Rectal smooth muscle tissue (tissue), 1 donor: ENCODE measurements around the gene NUB1.

Experiments
- H3K27ac ChIP-seq: one replicate; pipeline ENCODE4 v1.7.0; 2013; ENCODE audit warnings: low read depth, low read length, inconsistent platforms
- H3K27me3 ChIP-seq: one replicate; pipeline ENCODE4 v1.7.0; 2013; ENCODE audit warnings: low read length; ENCODE audit not compliant: control insufficient read depth, insufficient read depth
- H3K36me3 ChIP-seq: one replicate; pipeline ENCODE4 v1.7.0; 2013; ENCODE audit warnings: low read length; ENCODE audit not compliant: control insufficient read depth, insufficient read depth
- H3K4me1 ChIP-seq: one replicate; pipeline ENCODE4 v1.7.0; 2013; ENCODE audit warnings: low read length; ENCODE audit not compliant: control insufficient read depth, insufficient read depth
- H3K4me3 ChIP-seq: one replicate; pipeline ENCODE4 v1.7.0; 2013; ENCODE audit warnings: low read length
- H3K9ac ChIP-seq: one replicate; pipeline ENCODE4 v1.7.0; 2013; ENCODE audit warnings: low read length

NUB1 gene

DNA sequence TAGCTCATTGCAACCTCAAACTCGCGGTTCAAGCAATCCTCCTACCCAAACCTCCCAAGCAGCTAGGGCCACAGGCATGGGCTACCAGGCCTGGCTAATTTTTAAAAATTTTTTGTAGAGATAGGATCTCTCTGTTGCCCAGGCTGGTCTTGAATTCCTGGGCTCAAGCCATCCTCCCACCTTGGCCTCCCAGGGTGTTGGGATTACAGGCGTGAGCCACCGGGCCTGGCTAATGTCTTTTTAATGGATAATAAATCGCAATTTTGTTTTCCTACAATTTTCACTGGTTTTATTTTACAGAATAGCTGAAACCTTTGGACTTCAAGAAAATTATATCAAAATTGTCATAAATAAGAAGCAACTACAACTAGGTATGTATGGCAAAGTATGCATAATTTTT is 10.9 kb downstream of the NUB1 start:
- Histone ChIP-seq H3K9ac (no peak overlapping the region), H3K27ac (no peak overlapping the region), H3K4me3 (no peak overlapping the region), H3K36me3 (peaks cover 37% of the 10 kb centered on the region), H3K4me1 (peaks cover 3% of the 10 kb centered on the region), H3K27me3 (no peaks in the 10 kb centered on the region)

DNA sequence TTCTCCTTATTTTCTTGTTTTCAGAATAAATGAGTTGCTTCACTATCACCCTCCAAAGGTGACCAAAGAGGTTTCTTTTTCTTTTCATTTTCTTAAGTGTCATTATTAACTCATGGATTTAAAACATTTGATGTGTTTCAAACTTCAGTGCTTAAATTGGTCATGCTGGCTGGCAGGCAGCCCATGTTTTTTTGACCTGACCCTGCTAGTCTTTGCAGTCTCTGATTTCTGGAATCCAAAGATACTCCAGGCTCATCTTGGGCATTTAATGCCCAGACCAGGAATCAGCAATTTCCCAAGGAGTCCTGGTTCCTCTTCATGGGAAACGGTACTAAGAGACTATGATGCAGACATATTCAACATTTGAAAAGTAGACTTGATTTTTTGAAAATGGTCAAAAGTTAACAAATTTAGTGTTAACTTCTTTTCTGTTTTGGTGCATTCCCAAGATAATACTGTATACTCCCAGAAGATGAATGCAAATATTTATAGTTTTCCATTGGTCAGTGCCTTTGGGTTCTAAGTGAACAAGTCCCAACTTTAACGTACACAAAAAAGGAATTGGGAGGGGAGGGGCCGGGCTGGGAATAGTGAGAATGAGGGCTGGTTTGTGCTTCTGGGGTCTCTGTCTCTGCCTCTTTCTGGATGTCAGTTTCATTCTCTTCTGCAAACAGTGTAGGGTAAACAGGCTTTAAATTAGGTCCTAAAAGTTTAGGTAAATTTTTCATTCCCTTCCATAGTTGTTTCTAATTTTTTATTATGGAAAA is 19.8 kb downstream of the NUB1 start:
- Histone ChIP-seq H3K4me3 (no peak overlapping the region), H3K36me3 (peaks cover 17% of the 10 kb centered on the region), H3K27ac (no peak overlapping the region), H3K4me1 (peaks cover 6% of the 10 kb centered on the region), H3K9ac (no peak overlapping the region), H3K27me3 (no peaks in the 10 kb centered on the region)

DNA sequence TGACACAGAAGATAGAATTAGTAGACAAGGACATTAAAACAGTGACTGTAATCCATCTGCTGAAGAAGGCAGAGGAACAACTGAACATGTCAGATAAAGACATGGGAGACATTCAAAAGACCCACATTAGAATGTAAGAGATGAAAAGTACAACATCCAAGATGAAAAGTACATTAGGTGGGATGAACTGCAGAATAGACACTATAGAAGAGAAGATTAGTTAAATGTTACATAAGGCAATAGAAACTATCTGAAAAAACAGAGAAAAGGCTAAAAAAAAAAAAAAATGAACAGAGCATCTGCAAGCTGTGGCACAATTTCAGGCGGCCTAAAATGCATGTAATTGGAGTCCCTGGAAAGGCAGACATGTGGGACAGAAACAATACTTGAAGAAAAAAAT is 21.6 kb downstream of the NUB1 start:
- H3K36me3 ChIP-seq = peaks cover 14% of the 10 kb centered on the region
- no peaks in the 10 kb centered on the region for H3K27me3 ChIP-seq
- no peak overlapping the region for H3K4me3 ChIP-seq
- H3K4me1 ChIP-seq = peaks cover 17% of the 10 kb centered on the region
- no peak overlapping the region for H3K27ac ChIP-seq
- no peak overlapping the region for H3K9ac ChIP-seq

GRCh38 chr7:151366166-151366879 is 24.7 kb downstream of the NUB1 start:
- Histone ChIP-seq H3K27ac (peak overlapping the region; percentile 73), H3K4me1 (peaks cover 17% of the 10 kb centered on the region), H3K9ac (no peak overlapping the region), H3K27me3 (no peaks in the 10 kb centered on the region), H3K36me3 (peaks cover 15% of the 10 kb centered on the region), H3K4me3 (no peak overlapping the region)

DNA sequence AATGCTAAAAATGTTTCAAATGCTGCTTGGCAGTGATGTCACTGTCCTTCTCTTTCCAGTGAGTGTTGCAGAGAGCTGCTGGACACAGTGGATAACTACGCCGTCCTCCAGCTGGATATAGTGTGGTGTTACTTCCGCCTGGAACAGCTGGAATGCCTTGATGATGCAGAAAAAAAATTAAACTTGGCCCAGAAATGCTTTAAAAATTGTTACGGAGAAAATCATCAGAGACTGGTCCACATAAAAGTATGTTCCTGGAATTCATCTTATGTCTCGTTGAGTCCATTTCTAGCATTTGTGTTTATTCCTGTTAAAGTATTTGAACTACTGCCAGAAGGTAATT is 25.2 kb downstream of the NUB1 start:
- peak overlapping the region; percentile 73 for H3K27ac ChIP-seq
- H3K27me3 ChIP-seq = no peaks in the 10 kb centered on the region
- peaks cover 17% of the 10 kb centered on the region for H3K4me1 ChIP-seq
- H3K9ac ChIP-seq = no peak overlapping the region
- H3K36me3 ChIP-seq = peaks cover 15% of the 10 kb centered on the region
- H3K4me3 ChIP-seq = no peak overlapping the region

- no peak overlapping the region for H3K9ac ChIP-seq
- H3K27me3 ChIP-seq = no peaks in the 10 kb centered on the region
- H3K4me1 ChIP-seq = peaks cover 17% of the 10 kb centered on the region
- peak overlapping the region; percentile 34 for H3K27ac ChIP-seq
- no peak overlapping the region for H3K4me3 ChIP-seq
- H3K36me3 ChIP-seq = peaks cover 11% of the 10 kb centered on the region
Measured at GRCh38 chr7:151367284-151367683, 25.7 kb downstream of the NUB1 start.

DNA sequence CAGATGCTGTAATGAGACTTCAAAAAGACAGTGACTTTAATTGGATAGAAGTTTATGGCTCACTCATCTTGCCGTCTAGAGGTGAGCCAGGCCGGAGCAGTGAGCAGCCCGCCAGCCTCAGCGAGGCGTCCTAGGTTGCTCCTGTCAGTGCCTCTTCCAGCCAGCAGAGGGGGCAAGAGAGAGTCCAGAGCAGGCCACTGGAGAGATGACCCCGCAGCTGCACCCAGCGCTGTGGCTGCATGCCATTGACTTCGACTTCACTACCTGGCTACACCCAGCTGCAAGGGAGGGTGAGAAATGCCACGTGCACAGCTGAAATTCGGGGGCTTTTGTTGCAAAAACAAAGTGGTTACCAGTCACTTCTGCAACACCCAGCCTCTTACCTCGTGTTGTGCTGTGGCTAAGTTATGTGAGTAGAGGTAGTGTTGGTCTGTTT is 26.5 kb downstream of the NUB1 start:
- Histone ChIP-seq H3K9ac (no peak overlapping the region), H3K36me3 (peaks cover 4% of the 10 kb centered on the region)

DNA sequence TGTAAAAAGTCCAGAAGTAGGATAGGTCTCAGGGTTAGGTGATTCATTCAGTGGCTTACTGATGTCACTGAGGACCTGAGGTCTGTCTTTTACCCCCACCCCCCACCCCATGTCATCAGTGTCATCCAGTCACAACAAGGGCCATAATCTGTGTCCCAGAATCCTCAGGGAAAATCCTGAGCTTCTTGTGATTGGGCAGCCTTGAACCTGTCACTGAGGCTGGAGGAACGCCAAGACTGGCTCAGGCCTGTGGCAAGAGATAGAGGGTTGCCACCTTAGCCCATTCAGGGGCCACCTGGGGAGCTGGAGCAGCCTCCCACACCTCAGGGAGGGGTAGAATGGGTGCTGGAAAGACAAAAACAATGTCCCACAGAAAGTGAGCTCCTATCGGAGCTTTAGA is 29.7 kb downstream of the NUB1 start:
- Histone ChIP-seq H3K9ac (no peak overlapping the region), H3K4me3 (no peak overlapping the region), H3K4me1 (peaks cover 12% of the 10 kb centered on the region), H3K36me3 (peaks cover 14% of the 10 kb centered on the region), H3K27ac (no peak overlapping the region), H3K27me3 (no peaks in the 10 kb centered on the region)

More for the DNA sequence above, 26.5 kb downstream of the NUB1 start:
- no peak overlapping the region for H3K4me3 ChIP-seq
- peaks cover 17% of the 10 kb centered on the region for H3K4me1 ChIP-seq
- H3K27ac ChIP-seq = peak overlapping the region; percentile 34
- no peaks in the 10 kb centered on the region for H3K27me3 ChIP-seq

GRCh38 chr7:151372612-151373265 is 31.1 kb downstream of the NUB1 start:
- H3K27me3 ChIP-seq = no peaks in the 10 kb centered on the region
- peaks cover 20% of the 10 kb centered on the region for H3K36me3 ChIP-seq
- no peak overlapping the region for H3K4me3 ChIP-seq
- H3K9ac ChIP-seq = no peak overlapping the region
- no peak overlapping the region for H3K27ac ChIP-seq
- no peaks in the 10 kb centered on the region for H3K4me1 ChIP-seq

DNA sequence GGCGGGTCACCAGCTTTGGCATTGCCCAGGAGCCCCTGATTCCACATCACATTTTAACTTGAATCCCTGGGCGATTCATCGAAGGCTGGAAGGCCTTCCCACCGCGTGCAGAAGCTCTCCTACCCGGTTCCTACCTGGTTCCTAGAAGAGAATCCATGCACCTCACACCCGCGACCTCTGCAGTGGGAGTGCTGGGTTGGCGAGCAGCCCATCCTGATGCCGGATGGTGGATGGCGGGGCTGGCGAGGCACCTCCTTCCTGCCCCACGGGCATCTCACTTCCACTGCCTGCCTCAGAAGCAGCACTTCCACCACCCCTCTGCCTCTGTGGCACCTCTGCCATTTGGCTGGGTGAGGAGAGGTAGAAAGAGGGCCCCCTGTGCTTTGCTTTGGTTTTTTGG is 32.0 kb downstream of the NUB1 start:
- Histone ChIP-seq H3K27ac (no peak overlapping the region), H3K9ac (no peak overlapping the region), H3K4me1 (no peaks in the 10 kb centered on the region), H3K36me3 (peaks cover 24% of the 10 kb centered on the region), H3K27me3 (no peaks in the 10 kb centered on the region), H3K4me3 (no peak overlapping the region)

DNA sequence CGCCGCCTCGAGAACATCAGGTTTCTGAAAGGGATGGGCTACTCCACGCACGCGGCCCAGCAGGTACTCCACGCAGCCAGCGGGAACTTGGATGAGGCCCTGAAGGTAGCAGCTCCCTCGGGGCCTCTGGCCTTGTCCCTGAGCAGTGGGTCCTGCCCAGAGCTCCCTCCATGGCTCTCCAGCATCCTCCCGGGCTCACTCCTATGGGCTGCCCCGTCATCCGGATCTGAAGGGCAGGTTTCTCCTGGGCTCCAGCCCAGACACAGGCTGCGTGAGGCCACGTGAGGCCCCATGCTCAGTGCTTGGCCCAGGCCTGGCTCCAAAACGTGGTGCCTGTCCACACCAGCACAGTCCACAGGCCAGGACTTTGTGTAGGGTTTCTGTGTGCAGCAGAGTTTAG is 32.5 kb downstream of the NUB1 start:
- H3K4me1 ChIP-seq = no peaks in the 10 kb centered on the region
- no peak overlapping the region for H3K4me3 ChIP-seq
- H3K36me3 ChIP-seq = peaks cover 26% of the 10 kb centered on the region
- H3K27me3 ChIP-seq = no peaks in the 10 kb centered on the region
- H3K9ac ChIP-seq = no peak overlapping the region
- H3K27ac ChIP-seq = no peak overlapping the region

- H3K27me3 ChIP-seq = no peaks in the 10 kb centered on the region
- peaks cover 31% of the 10 kb centered on the region for H3K36me3 ChIP-seq
Measured at GRCh38 chr7:151374726-151375125, 33.1 kb downstream of the NUB1 start.

More at GRCh38 chr7:151374726-151375125, 33.1 kb downstream of the NUB1 start:
- no peak overlapping the region for H3K4me3 ChIP-seq
- no peak overlapping the region for H3K9ac ChIP-seq
- H3K27ac ChIP-seq = no peak overlapping the region
- H3K4me1 ChIP-seq = no peaks in the 10 kb centered on the region
